IMR-90 (cell line): ENCODE results near the gene C1orf52. TPM values are rescaled to one million over a fixed set of nuclear protein-coding genes. Genes with fewer than 3 reads are reported as not detected.

Source experiments
- ATAC-seq: fragments of 200-7000 bp; cut with Tn5 transposase; 2 replicates; pipeline ENCODE4 v1.9.1; 2020; ENCODE audit warnings: low read depth, mild to moderate bottlenecking, moderate library complexity
- BruUV-seq: library from RNA; stranded (reverse); fragments of 400-500 nt; replicated peaks from 2 replicates; lab custom pipeline; 2021; lab: Mats Ljungman, UMichigan
- CTCF ChIA-PET: fragments of 300-600 bp; formaldehyde crosslinking; extraction: SDS; loops from one replicate; lab custom pipeline; 2021; ENCODE audit warnings: antibody characterized with exemption; lab: Yijun Ruan, JAX
- POLR2A ChIA-PET: fragments of 300-600 bp; sonication (Branson Sonifier 250); formaldehyde crosslinking; loops from one replicate; lab custom pipeline; 2022; ENCODE audit warnings: antibody characterized with exemption; ENCODE audit not compliant: unreplicated experiment; lab: Charles Lee
- DNase-seq: peaks from one replicate; pipeline ENCODE4 v3.0.0; 2013
- H2AFZ ChIP-seq: replicated peaks from 2 replicates; pipeline ENCODE3; 2013; ENCODE audit warnings: low read length, mild to moderate bottlenecking; ENCODE audit not compliant: poor library complexity
- H2AK5ac ChIP-seq: 2 replicates; pipeline ENCODE4 v1.6.1; 2013; ENCODE audit warnings: low read depth, low read length, inconsistent platforms
- H2AK9ac ChIP-seq: replicated peaks from 2 replicates; pipeline ENCODE3; 2013; ENCODE audit warnings: mild to moderate bottlenecking, low read depth, low read length, moderate library complexity; ENCODE audit not compliant: poor library complexity
- H2BK120ac ChIP-seq: 2 replicates; pipeline ENCODE4 v1.6.1; 2013; ENCODE audit warnings: low read depth, low read length, inconsistent platforms
- H2BK15ac ChIP-seq: 3 replicates; pipeline ENCODE4 v1.6.1; 2013; ENCODE audit warnings: low read depth, low read length, inconsistent platforms
- H2BK20ac ChIP-seq: 2 replicates; pipeline ENCODE4 v1.6.1; 2013; ENCODE audit warnings: low read depth, mild to moderate bottlenecking, inconsistent platforms, low read length, moderate library complexity
- H2BK5ac ChIP-seq: 2 replicates; pipeline ENCODE4 v1.6.1; 2013; ENCODE audit warnings: mild to moderate bottlenecking, low read depth, low read length, inconsistent platforms; ENCODE audit not compliant: poor library complexity, severe bottlenecking
- H3K14ac ChIP-seq: replicated peaks from 2 replicates; pipeline ENCODE4 v1.6.1; 2013; ENCODE audit warnings: low read depth, low read length, inconsistent platforms
- H3K18ac ChIP-seq: 2 replicates; pipeline ENCODE4 v1.6.1; 2013; ENCODE audit warnings: low read depth, low read length, control low read depth
- H3K23ac ChIP-seq: 2 replicates; pipeline ENCODE4 v1.6.1; 2013; ENCODE audit warnings: low read depth, low read length, inconsistent platforms
- H3K27ac ChIP-seq: 2 replicates; pipeline ENCODE4 v1.5.1; 2013; ENCODE audit warnings: mild to moderate bottlenecking, control low read depth, low read length; ENCODE audit not compliant: insufficient read depth
- H3K27me3 ChIP-seq: 2 replicates; pipeline ENCODE4 v1.6.1; 2013; ENCODE audit warnings: low read length; ENCODE audit not compliant: control insufficient read depth, insufficient read depth
- H3K36me3 ChIP-seq: 2 replicates; pipeline ENCODE4 v1.6.1; 2013; ENCODE audit warnings: low read length, mixed read lengths; ENCODE audit not compliant: control insufficient read depth, insufficient read depth
- H3K4ac ChIP-seq: 2 replicates; pipeline ENCODE4 v1.6.1; 2013; ENCODE audit warnings: low read depth, low read length, inconsistent platforms
- H3K4me1 ChIP-seq: 2 replicates; pipeline ENCODE4 v1.6.1; 2013; ENCODE audit warnings: low read length, mixed read lengths; ENCODE audit not compliant: control insufficient read depth, insufficient read depth
- H3K4me2 ChIP-seq: 2 replicates; pipeline ENCODE4 v1.6.1; 2013; ENCODE audit warnings: low read depth, mild to moderate bottlenecking, control low read depth, low read length, moderate library complexity
- H3K4me3 ChIP-seq: 2 replicates; pipeline ENCODE4 v1.5.1; 2013; ENCODE audit warnings: low read depth, mild to moderate bottlenecking, control low read depth, low read length, moderate library complexity; ENCODE audit not compliant: insufficient read depth
- H3K56ac ChIP-seq: 2 replicates; pipeline ENCODE4 v1.6.1; 2013; ENCODE audit warnings: low read length, inconsistent platforms; ENCODE audit not compliant: insufficient read depth; ENCODE audit errors: extremely low read depth
- H3K79me1 ChIP-seq, 2 experiments: 2 replicates each; pipeline ENCODE4 v1.6.1; 2013; ENCODE audit warnings: low read length in 2 of 2, inconsistent platforms in 1 of 2, low read depth in 1 of 2
- H3K9ac ChIP-seq: 2 replicates; pipeline ENCODE4 v1.6.1; 2013; ENCODE audit warnings: low read depth, low read length, control low read depth
- H3K9me1 ChIP-seq: 2 replicates; pipeline ENCODE4 v1.6.1; 2013; ENCODE audit warnings: low read length, inconsistent platforms; ENCODE audit not compliant: insufficient read depth
- H3K9me3 ChIP-seq: 2 replicates; pipeline ENCODE4 v1.6.1; 2013; ENCODE audit warnings: low read length; ENCODE audit not compliant: control insufficient read depth, insufficient read depth
- H4K20me1 ChIP-seq: 2 replicates; pipeline ENCODE4 v1.6.1; 2013; ENCODE audit warnings: low read length, inconsistent platforms; ENCODE audit not compliant: insufficient read depth
- H4K5ac ChIP-seq: 2 replicates; pipeline ENCODE4 v1.6.1; 2013; ENCODE audit warnings: mild to moderate bottlenecking, low read depth, low read length, control low read depth
- H4K8ac ChIP-seq, 2 experiments: 2 replicates each; pipeline ENCODE4 v1.6.1; 2013; ENCODE audit warnings: low read depth in 2 of 2, low read length in 2 of 2, control low read depth in 1 of 2, inconsistent platforms in 1 of 2
- H4K91ac ChIP-seq: 2 replicates; pipeline ENCODE4 v1.6.1; 2013; ENCODE audit warnings: low read depth, low read length, inconsistent platforms; ENCODE audit not compliant: insufficient read depth
- CHD1 ChIP-seq: IDR thresholded peaks from 2 replicates; pipeline ENCODE4 v1.6.1; 2012; ENCODE audit warnings: low read depth, low read length, improper control_type of control experiment
- CTCF ChIP-seq: conservative IDR thresholded peaks from 2 replicates; pipeline ENCODE4 v1.5.1; 2012; ENCODE audit warnings: mild to moderate bottlenecking, low read depth, low read length, improper control_type of control experiment
- ELK1 ChIP-seq: fragments of 150-350 bp; IDR thresholded peaks from 2 replicates; pipeline ENCODE4 v1.6.1; 2016; ENCODE audit warnings: low read depth, mild to moderate bottlenecking, low read length, moderate library complexity, borderline replicate concordance
- FOS ChIP-seq: fragments of 150-350 bp; IDR thresholded peaks from 2 replicates; pipeline ENCODE4 v1.6.1; 2016; ENCODE audit warnings: low read depth, low read length
- MAFK ChIP-seq: IDR thresholded peaks from 2 replicates; pipeline ENCODE4 v1.6.1; 2012; ENCODE audit warnings: low read depth, low read length, improper control_type of control experiment
- MAZ ChIP-seq: IDR thresholded peaks from 2 replicates; pipeline ENCODE4 v1.6.1; 2012; ENCODE audit warnings: low read depth, mild to moderate bottlenecking, low read length, improper control_type of control experiment, moderate library complexity, borderline replicate concordance
- MXI1 ChIP-seq: IDR thresholded peaks from 2 replicates; pipeline ENCODE4 v1.6.1; 2012; ENCODE audit warnings: low read depth, mild to moderate bottlenecking, low read length, moderate library complexity, borderline replicate concordance
- POLR2A ChIP-seq: IDR thresholded peaks from 2 replicates; pipeline ENCODE4 v1.6.1; 2012; ENCODE audit warnings: mild to moderate bottlenecking, low read depth, low read length
- RAD21 ChIP-seq: IDR thresholded peaks from 2 replicates; pipeline ENCODE4 v1.6.1; 2012; ENCODE audit warnings: low read length, improper control_type of control experiment
- RCOR1 ChIP-seq: IDR thresholded peaks from 2 replicates; pipeline ENCODE4 v1.6.1; 2012; ENCODE audit warnings: mild to moderate bottlenecking, low read length, improper control_type of control experiment; ENCODE audit not compliant: insufficient replicate concordance
- RFX5 ChIP-seq: IDR thresholded peaks from 2 replicates; pipeline ENCODE4 v1.8.0; 2012; ENCODE audit warnings: low read depth, mild to moderate bottlenecking, low read length, moderate library complexity
- SMC3 ChIP-seq: fragments of 150-350 bp; IDR thresholded peaks from 2 replicates; pipeline ENCODE4 v1.6.1; 2016; ENCODE audit warnings: low read depth, mild to moderate bottlenecking, antibody characterized with exemption, low read length, moderate library complexity
- WGBS, 2 experiments: methylation state at CpG; one replicate each; pipeline versions ENCODE4 v1.1.5 to v1.1.7; 2013; ENCODE audit warnings: missing lambda C conversion rate in 2 of 2; ENCODE audit not compliant: insufficient read length in 1 of 2; ENCODE audit errors: extremely low coverage in 2 of 2; 5-methylcytosine and 5-hydroxymethylcytosine counted together
- dilution Hi-C: fragments of 300-500 bp; cut with HindIII; formaldehyde crosslinking; loops from one replicate; pipeline ENCODE4 v1.14.3; 2018; ENCODE audit warnings: low sequenced_read_pairs; ENCODE audit not compliant: unreplicated experiment
- in situ Hi-C: fragments of 300-500 bp; cut with MboI; formaldehyde crosslinking; loops from 3 replicates; pipeline ENCODE4 v1.14.3; 2019; ENCODE audit warnings: low sequenced_read_pairs, inconsistent platforms, mixed read lengths
- intact Hi-C: fragments of 100-400 bp; cut with micrococcal nuclease; formaldehyde crosslinking; loops from 2 replicates; pipeline ENCODE4 v1.10.0; 2022
- polyA plus RNA-seq, 3 experiments: library from polyadenylated mRNA; depleted of rRNA; stranded (reverse); fragments of >200 nt; gene quantifications; 2 replicates each; pipeline ENCODE4 v1.2.3, GENCODE V29; 2012; ENCODE audit warnings: low replicate concordance in 1 of 3
- total RNA-seq: library from RNA; depleted of rRNA; stranded (reverse); fragments of >200 nt; gene quantifications from 2 replicates; pipeline ENCODE4 v1.2.3, GENCODE V29; 2012

Gene C1orf52
- total and polyA plus RNA-seq, 2 of the 4 experiments (the other 2 are of a cell fraction) = 16.3 to 33.5 TPM

GRCh38 chr1:85245891-85246290 lies 13.6 kb downstream of the C1orf52 start:
- ATAC-seq (no peak), DNase-seq (no peak)
- Histone ChIP-seq H2AK5ac (no peak overlapping the region), H3K18ac (peak overlapping the region; percentile 64; the same call in 1 of the 2 replicates), H3K9me1 (no peaks in the 10 kb centered on the region), H2BK120ac (no peak overlapping the region), H4K20me1 (no peaks in the 10 kb centered on the region), H3K9ac (no peak overlapping the region), H3K4me1 (peaks cover 20% of the 10 kb centered on the region), H2BK5ac (no peak overlapping the region), H3K27ac (no peak overlapping the region), H4K91ac (no peak overlapping the region), H3K23ac (no peak overlapping the region), H3K4me3 (no peak overlapping the region), H3K56ac (no peak overlapping the region), H3K4me2 (no peak overlapping the region), H3K4ac (no peak overlapping the region; the same call in 1 of the 2 replicates), H4K8ac (no peak overlapping the region), H3K14ac (0 out of 2 replicates have a peak overlapping the region, but pooled peaks have one; percentile 14), H3K36me3 (no peaks in the 10 kb centered on the region), H3K9me3 (no peaks in the 10 kb centered on the region), H3K79me1 (no peaks in the 10 kb centered on the region), H2BK20ac (0 out of 2 replicates have a peak overlapping the region, but pooled peaks have one; percentile 13), H4K5ac (no peak overlapping the region; the same call in 1 of the 2 replicates), H2AFZ (no peak overlapping the region), H2BK15ac (no peak overlapping the region), H2AK9ac (no peak overlapping the region), H3K27me3 (no peaks in the 10 kb centered on the region)
- no peak for TF ChIP-seq SMC3
- no peak for TF ChIP-seq MXI1
- no peak for TF ChIP-seq MAZ
- TF ChIP-seq CHD1 = no peak
- TF ChIP-seq ELK1 = no peak
- no peak for TF ChIP-seq POLR2A
- no peak for TF ChIP-seq RAD21
- TF ChIP-seq RFX5 = no peak
- no peak for TF ChIP-seq FOS
- TF ChIP-seq RCOR1 = no peak
- TF ChIP-seq CTCF = no peak
- no peak for TF ChIP-seq MAFK
- dilution Hi-C loops = no loop called here
- 86% methylated on average over 1 of the region's 1 CpG; no CpG with 5 or more reads in 1 of the 2 experiments for WGBS, 2 experiments
- intact Hi-C loops = no loop called here
- CTCF ChIA-PET = interaction anchor here (3.3 kb wide), 1 partner anchor 9 kb away, joined by 12 read pairs; no protein-coding TSS in a partner anchor
- POLR2A ChIA-PET = no interaction called here
- in situ Hi-C loops = no loop called here
- BruUV-seq = no TSS peak
